ENCODE results near the gene LBHD2. TPM values are rescaled to one million over a fixed set of nuclear protein-coding genes. Genes with fewer than 3 reads are reported as not detected.

The LBHD2 gene
- total and polyA plus RNA-seq, 10 of the 15 experiments (the other 5 are each of a cell fraction or from before 2014, with no cell fraction given): not detected

DNA sequence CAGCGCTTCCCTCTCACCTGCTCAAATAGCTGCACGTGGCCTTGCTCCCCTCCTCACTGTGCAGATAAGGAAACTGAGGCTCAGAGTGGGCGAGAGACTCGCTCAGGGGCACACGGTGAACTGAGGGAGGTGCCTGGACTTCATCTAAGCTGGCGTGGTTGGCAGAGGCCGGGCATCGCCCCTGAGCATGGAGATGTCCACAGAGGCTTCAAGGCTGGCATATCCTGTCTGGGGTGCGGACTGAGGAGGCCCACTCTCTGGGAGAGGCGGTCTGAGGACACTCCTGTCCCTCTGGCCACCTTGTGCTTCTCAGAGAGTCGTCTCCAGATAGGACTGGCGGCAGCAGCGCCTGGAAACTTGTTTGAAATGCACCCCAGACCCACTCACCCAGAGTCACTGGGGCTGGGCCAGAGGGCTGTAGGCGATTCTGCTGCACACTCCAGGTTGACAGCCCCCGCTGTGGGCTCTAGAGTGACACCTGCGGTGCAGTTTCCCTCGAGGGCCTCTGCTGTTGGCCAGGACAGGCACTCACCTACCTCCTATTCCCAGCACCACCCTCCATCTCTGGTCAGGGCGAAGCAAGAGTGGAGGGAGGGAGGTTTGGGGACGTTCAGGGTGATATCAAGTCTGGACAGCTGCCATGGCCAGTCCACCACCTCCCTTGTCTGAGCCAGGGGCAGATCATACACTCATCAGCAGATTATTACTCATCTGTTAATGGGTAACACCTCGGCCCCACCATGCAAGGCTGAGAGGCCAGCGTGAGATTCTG, 11.2 kb upstream of the LBHD2 start:
- Histone ChIP-seq H4K20me1 (ENCODE audit: control insufficient read depth, insufficient read depth) (no peaks in the 10 kb centered on the region), H3K27ac (ENCODE audit: control insufficient read depth, insufficient read depth) (no peak overlapping the region), H3K27me3 (replicated peaks in 1 of 2; ENCODE audit: control insufficient read depth in 2 of 2, insufficient read depth in 2 of 2, low read length in 1 of 2) (no peaks in the 10 kb centered on the region; a peak in 2 of 4 replicates), H3K79me2 (ENCODE audit: control insufficient read depth, insufficient read depth, low read length) (no peaks in the 10 kb centered on the region), H2AFZ (ENCODE audit: control insufficient read depth, low read depth, low read length) (no peak overlapping the region), H3K4me2 (ENCODE audit: control insufficient read depth, insufficient read depth) (no peak overlapping the region), H3K36me3 (ENCODE audit: control insufficient read depth in 2 of 2, insufficient read depth in 2 of 2, low read length in 1 of 2) (no peaks in the 10 kb centered on the region), H3K4me3 (no peak overlapping the region), H3K4me1 (ENCODE audit: control insufficient read depth, insufficient read depth, low read length) (peaks cover 8% of the 10 kb centered on the region), H3K9me3 (replicated peaks; ENCODE audit: control insufficient read depth, insufficient read depth, low read length) (no peaks in the 10 kb centered on the region), H3K9ac (ENCODE audit: control insufficient read depth, insufficient read depth, low read length) (no peak overlapping the region)
- in situ Hi-C loops (cut with MboI) (no loop called here), intact Hi-C loops (cut with micrococcal nuclease; ENCODE audit: unreplicated experiment) (no loop called here)
- RAD21 ChIA-PET (ENCODE audit: unreplicated experiment): interaction anchor here (1.2 to 2.3 kb wide), 2 partner anchors 17 to 373 kb away, joined by 3 to 6 read pairs; no protein-coding TSS in a partner anchor
- POLR2A ChIA-PET: no interaction called here
- CTCF ChIA-PET: interaction anchor here (4.3 kb wide), 1 partner anchor 378 kb away, joined by 25 read pairs; no protein-coding TSS in a partner anchor
- SMC1A ChIA-PET (ENCODE audit: uncharacterized antibody, unreplicated experiment): no interaction called here
- FAIRE-seq (no peak), DNase-seq (ENCODE audit: low read depth, low spot score) (no peak), ATAC-seq (no peak)
- WGBS (ENCODE audit: insufficient coverage, insufficient replicate concordance, low lambda C conversion rate, missing lambda C conversion rate): 31% methylated on average over 19 of the region's 21 CpGs
- no peak for TF ChIP-seq MEF2B (IDR thresholded peaks at IDR 0.05; ENCODE audit: partially characterized antibody, poor library complexity, severe bottlenecking)
- TF ChIP-seq CTCF (IDR thresholded peaks at IDR 0.05 in 2 of 3, conservative IDR thresholded peaks at IDR 0.05 in 1 of 3; ENCODE audit: control insufficient read depth in 2 of 3, extremely low read depth in 1 of 3, insufficient read depth in 1 of 3, low read depth in 3 of 3, low read length in 3 of 3): peak in 1 of 3 experiments; percentile 1; a peak in 1 of 6 replicates
- TF ChIP-seq, protein P1, sequence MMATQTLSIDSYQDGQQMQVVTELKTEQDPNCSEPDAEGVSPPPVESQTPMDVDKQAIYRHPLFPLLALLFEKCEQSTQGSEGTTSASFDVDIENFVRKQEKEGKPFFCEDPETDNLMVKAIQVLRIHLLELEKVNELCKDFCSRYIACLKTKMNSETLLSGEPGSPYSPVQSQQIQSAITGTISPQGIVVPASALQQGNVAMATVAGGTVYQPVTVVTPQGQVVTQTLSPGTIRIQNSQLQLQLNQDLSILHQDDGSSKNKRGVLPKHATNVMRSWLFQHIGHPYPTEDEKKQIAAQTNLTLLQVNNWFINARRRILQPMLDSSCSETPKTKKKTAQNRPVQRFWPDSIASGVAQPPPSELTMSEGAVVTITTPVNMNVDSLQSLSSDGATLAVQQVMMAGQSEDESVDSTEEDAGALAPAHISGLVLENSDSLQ (IDR thresholded peaks at IDR 0.05): 0 out of 2 replicates have a peak, but pooled peaks have one; percentile 8
- BruUV-seq (replicated peaks): no TSS peak
